CD4-positive, alpha-beta T cell treated with Interleukin-17A for 1 hour (primary cell): ENCODE measurements around the gene CDK5RAP2.
"Not testable (repeated sequence)": the region's sequence is repeated elsewhere in the genome, so short reads cannot be mapped to it uniquely, and the experiment has no call there.

Experiments
- DNase-seq: peaks from one replicate; pipeline ENCODE4 v3.0.0-alpha.2; 2020

The CDK5RAP2 gene

DNA sequence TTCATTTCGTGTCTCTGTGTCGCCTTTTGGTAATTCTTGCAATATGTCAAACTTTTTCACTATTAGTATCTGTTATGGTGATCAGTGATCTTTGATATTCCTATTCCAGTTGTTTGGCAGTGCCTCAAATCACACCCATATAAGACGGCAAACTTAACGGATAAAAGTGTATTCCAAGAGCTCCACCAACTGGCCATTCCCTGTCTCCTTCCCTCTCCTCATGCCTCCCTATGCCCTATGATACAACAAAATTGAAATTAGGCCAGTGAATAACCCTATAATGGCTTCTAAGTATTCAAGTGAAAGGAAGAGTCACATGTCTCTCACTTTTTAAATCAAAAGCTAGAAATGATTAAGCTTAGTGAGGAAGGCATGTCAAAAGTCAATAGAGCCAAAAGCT, 74.8 kb downstream of the CDK5RAP2 start:
- no peak for DNase-seq

DNA sequence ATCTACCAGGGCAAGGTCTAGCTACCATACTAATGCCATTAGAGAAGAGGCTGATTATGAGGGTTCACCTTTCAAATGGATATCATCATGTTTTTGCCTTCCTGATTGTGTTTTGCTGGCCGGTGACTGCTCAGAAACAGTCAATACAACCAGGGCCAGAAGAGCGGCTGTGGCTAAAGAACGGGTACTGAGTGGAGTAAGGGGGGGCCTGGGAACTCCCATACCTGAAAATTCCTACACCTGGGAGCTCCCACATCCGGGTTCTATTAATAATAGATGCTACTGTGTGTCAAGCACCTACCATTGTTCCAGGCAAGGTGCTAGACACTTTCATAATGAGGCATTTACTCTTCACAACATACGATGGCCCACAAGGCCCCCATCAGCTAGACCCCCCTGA, 79.2 kb downstream of the CDK5RAP2 start:
- no peak for DNase-seq

DNA sequence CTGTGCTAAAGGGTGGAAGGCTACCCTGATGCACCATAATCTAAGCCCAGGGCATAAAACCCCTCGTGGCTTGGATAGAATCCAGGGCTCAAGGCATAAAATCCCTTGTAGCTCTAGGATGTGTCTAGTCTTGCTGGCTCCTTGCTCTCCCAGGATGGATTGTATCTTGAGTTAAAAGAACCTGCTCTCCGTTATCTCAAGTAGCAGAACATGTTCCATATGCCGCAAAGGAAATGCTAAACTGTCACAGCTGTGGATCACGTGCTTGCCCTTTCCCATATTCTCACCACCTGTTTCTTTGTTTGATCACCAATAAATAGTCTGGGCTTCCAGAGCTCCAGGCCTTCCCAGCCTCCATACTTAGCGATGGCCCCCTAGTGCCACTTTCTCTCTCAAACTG, 82.1 kb downstream of the CDK5RAP2 start:
- not testable (repeated sequence) for DNase-seq

DNA sequence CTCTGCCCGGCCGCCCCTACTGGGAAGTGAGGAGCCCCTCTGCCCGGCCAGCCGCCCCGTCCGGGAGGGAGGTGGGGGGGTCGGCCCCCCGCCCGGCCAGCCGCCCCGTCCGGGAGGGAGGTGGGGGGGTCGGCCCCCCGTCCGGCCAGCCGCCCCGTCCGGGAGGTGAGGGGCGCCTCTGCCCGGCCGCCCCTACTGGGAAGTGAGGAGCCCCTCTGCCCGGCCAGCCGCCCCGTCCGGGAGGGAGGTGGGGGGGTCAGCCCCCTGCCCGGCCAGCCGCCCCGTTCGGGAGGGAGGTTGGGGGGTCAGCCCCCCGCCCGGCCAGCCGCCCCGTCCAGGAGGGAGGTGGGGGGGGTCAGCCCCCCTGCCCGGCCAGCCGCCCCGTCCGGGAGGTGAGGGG, 83.5 kb downstream of the CDK5RAP2 start:
- DNase-seq = not testable (repeated sequence)

DNA sequence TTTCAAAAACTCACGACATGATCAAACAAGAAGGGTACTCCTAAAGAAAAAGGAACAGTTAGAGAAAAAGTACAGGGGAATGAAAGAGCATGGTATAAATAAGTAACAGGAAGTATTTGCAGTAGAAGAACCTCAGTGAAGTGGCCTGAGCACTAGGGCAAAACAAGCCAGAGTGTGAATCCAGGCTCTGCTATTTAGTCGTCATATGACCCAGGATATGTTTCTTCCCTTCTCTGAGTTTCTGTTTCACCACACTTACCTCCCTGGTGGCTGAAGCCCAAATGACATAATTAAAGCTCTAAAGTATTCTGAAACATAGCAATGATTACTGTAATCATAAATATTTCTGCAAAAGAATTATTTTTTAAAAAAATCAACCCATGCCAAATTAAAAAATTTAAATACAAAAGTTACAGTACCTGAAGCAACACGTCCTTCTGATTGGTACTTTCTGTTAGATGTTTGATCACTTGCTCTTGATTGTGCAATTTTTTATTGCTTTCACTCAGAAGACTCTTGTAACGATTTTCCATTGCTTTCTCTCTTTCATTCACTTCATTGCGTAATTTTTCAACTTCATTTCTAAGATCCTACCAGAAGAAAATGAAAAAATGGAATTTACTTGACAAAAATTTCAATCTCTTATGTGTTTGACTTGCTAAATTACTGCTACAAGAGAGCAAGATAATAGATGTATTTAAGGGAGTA, 88.9 kb downstream of the CDK5RAP2 start:
- DNase-seq = no peak

DNA sequence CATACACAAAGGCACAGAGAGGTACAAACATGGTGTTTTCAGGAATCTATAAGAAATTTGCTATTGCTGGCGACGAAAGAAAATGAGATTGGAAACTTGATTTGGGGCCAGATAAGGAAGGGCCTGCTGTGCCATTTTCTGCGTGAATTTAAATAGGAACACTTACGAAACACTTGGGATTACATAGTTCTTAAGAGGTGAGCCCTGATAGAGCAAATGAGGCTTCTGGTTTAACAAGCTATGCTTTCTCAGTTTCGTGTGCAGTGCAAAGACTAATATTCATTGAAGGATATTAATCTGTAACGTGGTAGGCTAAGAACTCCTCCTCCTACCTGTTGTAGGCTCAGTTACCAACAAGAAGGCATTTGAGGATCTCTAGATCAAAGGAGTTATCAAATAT, 93.1 kb downstream of the CDK5RAP2 start:
- DNase-seq = no peak

DNA sequence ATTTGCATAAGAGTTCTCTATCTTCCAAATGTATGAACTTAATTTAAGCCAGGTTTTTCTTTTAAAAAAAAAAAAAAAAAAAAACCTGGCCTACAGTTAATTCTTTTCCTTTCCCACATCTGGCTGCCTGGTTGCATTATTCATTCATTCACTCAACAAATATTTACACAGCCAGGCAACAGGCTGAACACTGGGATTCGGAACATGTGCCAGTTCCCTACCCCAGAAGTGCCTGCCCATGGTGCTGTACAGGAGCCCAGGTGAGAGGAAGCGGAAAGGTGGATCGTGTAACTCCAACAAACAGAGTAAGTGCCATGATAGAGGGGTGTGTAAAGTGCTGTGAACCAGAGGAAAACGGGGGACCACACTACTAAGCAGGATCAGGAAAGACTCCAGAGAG, 93.6 kb downstream of the CDK5RAP2 start:
- DNase-seq = no peak

DNA sequence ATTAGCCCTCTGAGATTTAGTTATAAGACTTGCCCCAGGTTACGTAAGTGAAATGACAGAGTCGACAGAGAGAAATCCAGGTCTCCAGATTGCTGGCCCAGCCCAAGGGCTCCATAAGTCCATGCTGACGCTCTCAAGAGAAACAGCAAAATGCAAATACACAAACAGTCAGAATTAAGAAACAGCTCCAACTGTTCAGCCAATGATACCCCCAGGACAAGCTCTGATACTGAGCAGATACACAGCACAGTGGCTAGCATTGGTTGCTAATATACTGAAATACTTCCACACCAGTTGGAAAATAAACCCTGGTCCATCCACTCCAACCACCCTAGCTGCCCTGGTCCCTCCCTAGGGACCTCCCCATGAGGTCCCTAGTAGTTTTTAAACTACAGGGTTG, 94.2 kb downstream of the CDK5RAP2 start:
- DNase-seq = no peak

DNA sequence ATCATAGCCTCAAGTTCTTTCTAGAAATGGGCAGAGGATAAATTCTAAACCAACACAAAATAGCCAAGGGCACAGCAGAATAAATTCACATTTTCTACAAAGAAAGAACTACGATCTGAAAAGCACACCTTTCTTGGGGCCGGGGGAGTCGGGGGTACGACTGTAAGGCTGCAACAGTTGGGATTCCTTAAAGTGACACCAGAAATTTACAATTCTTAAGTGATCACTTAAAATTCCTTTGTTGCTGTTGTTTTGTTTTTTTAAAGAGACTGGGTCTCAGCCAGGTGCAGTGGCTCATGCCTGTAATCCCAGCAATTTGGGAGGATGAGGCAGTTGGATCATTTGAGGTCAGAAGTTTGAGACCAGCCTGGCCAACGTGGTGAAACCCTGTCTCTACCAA, 95.8 kb downstream of the CDK5RAP2 start:
- DNase-seq = no peak

DNA sequence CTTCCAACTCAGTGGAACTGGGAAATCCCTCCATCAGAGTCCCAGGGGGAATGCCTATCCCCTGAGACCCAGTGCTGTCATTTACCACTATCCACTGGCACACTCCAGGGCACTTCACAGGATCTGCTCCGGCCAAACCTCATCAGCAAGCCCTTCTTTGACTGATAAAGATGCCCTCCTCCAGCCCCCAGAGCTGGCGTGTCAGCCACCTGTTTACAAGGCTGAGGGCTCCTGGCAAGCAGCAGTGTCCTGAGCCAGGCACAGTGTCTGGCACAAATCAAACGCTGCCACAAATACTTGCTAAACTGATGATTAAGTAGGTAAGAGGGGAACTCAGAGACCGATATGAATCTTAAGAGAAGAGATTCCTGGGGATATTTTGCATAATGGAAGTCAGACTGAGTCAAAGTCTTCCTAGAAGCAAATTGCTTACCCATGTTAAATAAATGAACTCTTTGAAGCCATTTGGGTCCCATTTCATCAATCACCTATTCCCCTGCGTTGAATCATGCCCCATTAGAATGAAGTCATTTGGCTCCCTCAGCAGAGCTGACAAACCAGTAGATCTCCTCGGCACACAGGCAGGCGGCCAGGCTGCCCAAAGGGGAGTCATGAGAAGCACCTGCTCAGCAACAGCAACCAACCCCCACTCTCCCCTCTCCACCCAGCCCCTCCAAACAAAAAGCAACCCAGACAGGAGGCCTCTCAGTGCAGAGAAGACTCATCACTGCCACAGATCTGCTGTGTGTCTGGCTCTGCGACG, 97.4 kb downstream of the CDK5RAP2 start:
- no peak for DNase-seq

DNA sequence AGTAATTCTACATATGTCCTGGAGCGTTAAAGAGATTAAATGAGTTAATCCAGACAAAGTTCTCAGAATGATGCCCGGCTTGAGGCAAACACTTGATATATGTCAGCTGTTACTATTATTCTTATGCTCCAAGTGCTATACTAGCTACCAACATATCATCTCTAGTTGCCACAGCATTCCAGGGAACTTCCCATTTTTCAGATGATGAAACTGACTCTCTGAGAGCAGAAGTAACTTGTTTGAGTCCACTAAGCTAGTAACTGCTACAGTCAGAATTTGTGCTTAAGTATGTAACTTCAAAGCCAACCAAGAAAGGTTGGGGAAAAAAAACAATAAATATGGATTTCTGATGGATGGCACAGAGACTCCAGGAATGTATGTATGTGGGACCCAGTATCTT, 98.1 kb downstream of the CDK5RAP2 start:
- no peak for DNase-seq

DNA sequence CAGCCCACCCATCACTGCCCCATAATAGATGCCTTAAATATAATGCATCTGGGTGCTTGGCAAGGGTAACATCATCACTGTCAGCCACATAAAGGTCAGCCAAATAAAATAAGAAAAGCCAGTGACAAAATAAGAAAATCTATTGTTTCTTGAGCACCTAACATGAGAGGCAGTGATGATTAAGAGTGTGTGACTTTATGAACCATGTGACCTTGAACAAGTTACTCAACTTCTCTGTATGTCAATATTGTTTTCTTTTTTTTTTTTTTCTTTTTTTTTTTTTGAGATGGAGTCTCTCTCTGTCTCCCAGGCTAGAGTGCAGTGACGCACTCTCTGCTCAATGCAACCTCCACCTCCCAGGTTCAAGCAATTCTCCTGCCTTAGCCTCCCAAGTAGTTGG, 98.7 kb downstream of the CDK5RAP2 start:
- no peak for DNase-seq

DNA sequence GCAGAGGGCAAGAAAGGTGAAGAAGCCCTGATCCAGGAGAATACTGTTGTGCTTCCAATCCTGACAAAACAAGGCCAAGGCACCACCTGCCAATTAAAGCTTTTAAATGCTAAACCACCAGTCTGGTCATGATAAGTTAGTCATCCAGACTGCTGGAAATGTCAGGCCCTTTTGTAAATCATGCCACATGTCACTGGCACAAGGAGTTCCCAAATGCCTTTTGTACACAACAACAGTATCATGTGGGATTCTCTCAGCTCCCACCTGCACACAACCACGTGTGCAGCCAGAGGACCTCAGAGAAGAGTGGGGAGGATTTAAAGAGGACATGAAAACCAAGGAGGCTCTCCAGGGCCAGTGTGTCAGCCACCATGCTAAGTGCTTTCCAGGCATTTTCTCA, 99.3 kb downstream of the CDK5RAP2 start:
- no peak for DNase-seq

DNA sequence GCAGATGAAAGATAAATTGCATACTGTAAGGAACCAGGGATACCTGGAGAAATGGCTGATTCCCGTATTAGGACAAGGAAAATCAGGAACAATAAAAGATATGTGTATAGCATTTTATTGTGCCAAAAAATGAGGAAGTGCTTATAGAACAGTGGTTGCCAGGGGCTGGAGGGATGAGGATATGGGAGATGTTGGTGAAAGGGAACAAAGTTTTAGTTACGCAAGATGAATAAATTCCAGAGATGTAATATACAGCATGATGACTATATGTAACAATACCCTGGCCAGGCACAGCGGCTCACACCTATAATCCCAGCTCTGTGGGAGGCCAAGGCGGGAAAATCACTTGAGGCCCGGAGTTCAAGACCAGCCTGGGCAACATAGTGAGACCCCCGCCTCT, 101.8 kb downstream of the CDK5RAP2 start:
- no peak for DNase-seq

DNA sequence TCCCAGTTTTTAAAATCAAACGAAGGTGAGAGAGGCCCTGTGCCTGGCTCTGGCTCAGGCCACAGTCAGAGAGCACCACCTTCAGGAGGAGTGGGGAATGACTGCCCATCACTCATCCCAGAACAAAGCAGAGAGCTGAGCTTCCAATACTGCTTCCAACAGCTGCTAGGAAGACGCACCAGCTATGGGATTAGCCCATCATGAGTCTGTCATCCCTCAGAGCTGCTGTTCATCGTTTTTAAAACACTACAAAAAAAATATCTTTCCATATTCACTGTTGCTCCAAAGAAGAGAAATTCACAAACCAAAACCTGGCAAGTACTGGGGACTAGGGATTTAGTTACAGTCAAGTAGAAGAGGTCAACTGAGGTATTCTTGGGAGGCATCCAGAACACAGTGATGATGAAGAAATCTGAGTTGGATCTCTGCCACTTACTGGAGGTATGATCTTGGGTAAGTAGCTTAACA, 102.4 kb downstream of the CDK5RAP2 start:
- DNase-seq = peak; percentile 26

DNA sequence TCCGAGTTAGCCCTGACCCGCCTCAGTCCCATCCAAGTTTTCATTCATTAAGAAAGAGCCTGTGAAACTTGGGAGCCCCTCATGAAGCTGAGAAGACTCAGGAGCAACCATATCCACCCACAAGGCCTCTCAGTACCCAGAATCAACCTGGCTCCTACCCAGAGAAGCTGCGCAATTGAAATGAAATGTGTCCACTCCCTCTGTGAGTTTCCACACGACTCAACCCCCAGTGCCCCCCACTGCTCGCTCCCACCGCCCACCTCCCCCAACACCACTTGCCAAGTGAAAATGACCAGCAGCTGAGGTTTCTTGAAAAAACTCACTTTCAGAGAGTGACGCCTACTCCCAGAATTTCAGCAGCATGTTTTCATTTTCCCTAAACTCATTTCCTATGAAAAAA, 104.6 kb downstream of the CDK5RAP2 start:
- no peak for DNase-seq

DNA sequence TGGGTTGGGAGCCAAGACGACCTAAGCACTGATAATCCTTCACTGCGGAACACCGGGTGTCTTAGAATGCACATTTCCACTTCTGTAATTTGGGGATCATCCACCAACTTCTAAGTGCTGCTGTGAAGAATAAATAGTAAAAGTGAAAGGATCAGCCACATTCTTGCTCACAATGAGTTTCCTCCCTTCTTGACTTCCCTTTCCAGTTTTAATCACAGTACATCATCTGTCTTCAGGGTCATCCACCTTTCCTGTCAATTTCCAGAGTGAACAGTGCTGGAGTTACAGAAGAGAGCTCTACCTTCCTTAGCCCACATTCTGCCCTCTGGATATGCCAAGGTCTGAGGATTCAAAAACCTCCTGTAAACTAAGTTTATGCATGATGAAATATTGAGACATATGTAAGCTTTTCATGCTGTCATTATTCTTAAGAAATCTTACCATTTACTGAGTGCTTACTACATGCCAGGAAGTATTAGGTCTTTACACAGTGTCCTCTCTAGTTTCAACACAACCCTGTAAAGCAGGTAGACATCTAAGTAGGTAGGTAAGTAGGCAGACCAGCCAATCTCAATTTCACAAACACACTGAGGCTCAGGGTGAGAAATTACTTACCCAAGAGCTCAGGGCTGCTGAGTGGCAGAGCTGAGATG, 105.2 kb downstream of the CDK5RAP2 start:
- DNase-seq = no peak

DNA sequence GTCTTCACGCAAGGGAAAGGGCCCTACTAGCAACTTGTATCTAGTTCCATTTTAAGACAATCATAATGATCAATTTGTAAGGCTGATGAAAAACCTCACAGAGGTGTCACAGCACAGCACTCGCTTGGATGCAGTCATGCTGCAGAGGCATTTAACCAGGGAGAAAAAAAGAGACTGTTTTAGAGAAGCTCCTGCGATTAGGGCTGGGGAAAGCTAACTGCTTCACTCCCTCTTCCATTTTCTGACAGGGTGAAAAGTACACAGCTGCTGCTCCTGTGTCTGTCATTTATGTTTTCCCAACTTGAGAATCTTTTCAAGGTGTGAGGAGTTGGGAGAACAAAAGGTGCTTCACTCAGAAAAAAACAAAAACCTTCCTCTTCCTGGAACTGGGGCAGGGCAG, 106.4 kb downstream of the CDK5RAP2 start:
- no peak for DNase-seq

DNA sequence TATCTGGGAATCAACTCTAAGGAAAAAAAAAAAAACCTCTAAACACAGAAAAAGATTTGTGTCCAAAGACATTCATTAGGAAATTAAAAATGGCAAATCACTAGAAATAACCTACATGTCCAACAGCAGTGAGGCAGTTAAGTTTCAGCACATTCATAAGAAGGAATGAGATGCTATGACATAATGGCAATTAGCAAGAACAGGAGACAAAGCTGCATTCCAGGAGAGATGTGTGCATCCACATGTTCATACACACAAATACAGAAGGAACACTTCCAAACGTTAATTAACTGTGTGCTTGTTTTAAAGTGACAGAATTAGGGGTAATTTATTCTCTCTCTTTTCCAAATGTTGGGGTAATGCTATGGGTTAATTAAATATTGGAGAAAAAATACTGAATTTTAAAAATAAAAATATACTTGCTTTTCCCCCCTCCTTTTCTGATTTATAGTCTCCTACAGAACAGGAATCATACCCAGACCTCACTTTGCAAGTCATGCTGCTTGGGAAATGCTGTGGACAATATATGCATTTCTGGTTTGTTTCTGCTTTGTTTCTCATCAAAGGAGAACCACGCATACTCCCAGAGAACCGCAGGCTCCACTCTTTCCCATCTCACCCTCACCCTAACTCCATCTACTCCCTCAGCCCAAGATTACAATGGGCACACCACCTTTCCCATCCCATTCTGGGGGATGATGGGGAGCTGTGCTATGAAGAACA, 114.1 kb downstream of the CDK5RAP2 start:
- no peak for DNase-seq

DNA sequence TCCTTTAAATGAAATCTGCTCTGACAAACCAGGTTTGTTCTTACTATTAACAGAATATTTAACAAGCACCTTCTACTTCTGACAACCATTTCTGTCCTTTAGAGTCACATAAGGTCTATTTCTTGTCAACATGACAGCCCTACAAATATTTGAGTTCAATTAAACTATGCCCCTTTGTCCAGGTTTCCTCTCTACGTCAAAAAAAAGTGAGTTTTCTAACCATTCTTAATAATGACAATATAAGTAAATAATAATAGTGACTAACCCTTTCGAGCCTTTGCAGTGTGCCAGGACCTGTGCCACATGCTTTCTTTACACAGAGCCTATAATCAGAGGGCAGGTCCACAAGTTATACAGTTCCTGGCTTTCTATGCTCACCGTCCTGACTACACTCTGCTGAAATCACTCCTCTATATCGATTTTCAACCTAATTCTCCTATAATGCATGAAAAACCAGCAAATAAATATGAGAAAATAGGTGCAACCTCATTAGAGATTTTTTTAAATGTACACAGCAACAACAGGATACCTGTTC, 115.0 kb downstream of the CDK5RAP2 start:
- no peak for DNase-seq

DNA sequence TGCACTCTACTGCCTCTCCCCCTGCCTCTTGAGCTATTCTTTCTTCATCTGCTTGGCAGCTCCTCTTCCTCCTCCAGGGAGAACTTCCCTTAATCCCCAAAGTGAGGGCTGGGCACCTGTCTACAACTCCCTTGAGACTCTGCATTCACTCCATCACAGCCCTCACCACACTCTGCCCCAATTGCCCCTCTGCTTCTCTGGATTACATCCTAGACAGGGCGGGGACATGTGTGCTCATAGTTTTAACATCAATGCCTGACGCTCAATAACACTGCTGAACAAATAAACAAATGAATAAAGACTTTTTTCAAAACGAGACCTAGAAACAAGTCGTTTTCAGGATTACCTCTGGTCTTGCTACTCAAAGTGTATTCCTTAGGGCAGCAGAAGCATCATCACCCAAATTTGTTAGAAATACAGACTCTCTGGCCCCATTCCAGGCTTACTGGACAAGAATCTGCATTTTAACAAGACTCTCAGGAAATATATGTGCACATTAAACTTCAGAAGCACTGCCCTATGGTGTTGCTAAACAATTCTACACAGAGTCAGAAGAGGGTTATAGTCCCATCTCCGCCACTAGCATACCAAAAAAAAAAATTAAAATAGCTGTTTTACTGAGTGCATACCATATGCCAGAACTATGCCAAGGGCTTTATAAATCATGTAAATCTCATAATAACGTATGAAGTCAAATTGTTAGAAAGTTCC, 115.6 kb downstream of the CDK5RAP2 start:
- no peak for DNase-seq

DNA sequence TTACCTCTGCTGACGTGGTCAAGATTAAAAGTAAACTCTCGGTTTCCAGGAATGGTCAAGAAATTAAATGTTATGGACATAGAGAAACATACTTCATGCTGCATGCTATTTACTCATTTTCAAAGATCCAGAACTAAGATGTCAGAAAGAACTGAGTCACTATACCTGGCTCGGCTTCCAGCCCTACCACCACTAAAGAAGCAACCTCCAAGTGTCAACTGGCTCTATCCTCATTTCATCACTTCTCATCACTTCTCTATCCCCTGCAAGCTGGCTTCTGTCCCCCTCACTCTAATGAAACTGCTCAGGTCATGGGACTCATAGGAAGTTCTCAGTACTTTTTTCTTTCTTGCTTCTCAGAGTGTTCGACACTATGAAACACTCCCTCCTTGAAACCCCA, 116.2 kb downstream of the CDK5RAP2 start:
- no peak for DNase-seq
